KG1 (cell line): ENCODE data around the gene PTOV1.

Experiments
- DNase-seq: peaks from one replicate; lab custom pipeline; 2025; lab: John Stamatoyannopoulos, UW

The PTOV1 gene

GRCh38 chr19:49850487-49851342, at the start of gene PTOV1:
Gene PTOV1, plus strand, starts transcription at chr19:49851159.
- peak; percentile 94 for DNase-seq

DNA sequence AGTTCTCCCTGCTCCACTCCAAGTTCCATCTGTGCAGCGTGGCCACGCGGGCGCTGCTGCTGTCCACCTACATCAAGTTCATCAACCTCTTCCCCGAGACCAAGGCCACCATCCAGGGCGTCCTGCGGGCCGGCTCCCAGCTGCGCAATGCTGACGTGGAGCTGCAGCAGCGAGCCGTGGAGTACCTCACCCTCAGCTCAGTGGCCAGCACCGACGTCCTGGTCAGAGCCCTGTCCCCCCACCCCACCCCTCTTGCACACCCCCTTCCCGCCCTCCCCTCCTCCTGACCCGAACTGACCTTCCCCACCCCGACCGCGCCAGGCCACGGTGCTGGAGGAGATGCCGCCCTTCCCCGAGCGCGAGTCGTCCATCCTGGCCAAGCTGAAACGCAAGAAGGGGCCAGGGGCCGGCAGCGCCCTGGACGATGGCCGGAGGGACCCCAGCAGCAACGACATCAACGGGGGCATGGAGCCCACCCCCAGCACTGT, 49.5 kb upstream of the PTOV1 start:
- DNase-seq, result no peak

DNA sequence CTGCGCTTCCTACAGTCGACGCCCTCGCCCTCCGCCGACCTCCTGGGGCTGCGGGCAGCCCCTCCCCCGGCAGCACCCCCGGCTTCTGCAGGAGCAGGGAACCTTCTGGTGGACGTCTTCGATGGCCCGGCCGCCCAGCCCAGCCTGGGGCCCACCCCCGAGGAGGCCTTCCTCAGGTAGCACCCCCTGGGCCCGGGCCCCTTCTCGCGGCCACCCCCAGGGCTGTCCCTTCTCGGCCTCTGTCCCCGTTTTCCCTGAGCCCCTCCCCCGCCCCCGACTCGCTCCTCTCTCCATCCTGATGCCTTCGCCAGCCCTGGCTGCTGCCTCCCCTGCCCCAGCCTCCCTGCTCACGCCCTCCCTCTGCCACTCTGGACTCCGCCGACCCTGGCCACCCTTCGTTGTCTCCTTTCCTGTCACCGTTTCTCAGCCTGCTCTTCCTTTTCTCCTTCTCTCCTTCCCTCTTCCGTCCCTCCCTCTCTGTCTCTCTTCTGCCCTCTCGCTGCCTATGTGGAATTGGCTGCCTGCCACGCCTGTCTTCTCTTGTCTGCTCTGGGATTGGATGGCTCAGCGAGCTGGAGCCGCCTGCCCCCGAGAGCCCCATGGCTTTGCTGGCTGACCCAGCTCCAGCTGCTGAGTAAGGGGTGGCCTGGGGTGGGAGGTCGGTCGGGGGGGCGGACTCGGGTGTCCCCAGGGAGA, 48.8 kb upstream of the PTOV1 start:
- no peak for DNase-seq

GRCh38 chr19:49802836-49803528, 48.0 kb upstream of the PTOV1 start:
- DNase-seq, result no peak

GRCh38 chr19:49803529-49803856, 47.5 kb upstream of the PTOV1 start:
- DNase-seq, result no peak

DNA sequence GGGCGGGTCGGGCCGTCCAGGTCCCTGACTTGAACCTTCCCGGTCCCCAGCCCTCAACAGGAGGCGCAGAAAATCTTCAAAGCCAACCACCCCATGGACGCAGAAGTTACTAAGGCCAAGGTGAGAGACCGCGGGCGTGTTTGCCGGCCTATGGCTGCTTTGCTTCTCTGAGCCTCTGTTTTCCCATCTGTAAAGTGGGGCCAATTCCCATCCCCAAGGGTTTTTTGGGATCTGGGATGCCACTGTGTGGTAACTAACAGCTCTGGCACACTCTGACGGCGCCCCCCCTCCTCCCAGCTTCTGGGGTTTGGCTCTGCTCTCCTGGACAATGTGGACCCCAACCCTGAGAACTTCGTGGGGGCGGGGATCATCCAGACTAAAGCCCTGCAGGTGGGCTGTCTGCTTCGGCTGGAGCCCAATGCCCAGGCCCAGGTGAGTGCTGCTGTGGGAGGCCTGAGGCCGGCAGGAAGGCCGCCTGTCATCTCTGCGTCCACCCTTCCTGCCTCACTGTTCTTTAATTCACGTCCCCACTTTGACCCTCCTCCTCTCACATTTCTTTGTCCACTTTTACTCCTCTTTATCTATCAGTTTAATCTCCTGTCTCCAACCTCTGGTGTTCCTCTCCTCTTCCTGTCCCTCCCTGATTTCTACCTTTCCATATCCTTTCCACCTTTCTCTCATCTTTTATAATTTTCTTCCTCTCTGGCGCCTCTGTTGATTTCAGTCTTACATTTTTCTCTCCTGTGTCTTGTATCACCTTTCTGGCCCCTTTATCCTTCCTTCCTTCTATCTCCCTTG, 44.9 kb upstream of the PTOV1 start:
- no peak for DNase-seq

GRCh38 chr19:49806620-49806959, 44.4 kb upstream of the PTOV1 start:
- DNase-seq, result no peak

- no peak for DNase-seq
Measured at GRCh38 chr19:49807058-49807903, 43.7 kb upstream of the PTOV1 start.

- no peak for DNase-seq
Measured at GRCh38 chr19:49807904-49808675, 42.9 kb upstream of the PTOV1 start.

DNA sequence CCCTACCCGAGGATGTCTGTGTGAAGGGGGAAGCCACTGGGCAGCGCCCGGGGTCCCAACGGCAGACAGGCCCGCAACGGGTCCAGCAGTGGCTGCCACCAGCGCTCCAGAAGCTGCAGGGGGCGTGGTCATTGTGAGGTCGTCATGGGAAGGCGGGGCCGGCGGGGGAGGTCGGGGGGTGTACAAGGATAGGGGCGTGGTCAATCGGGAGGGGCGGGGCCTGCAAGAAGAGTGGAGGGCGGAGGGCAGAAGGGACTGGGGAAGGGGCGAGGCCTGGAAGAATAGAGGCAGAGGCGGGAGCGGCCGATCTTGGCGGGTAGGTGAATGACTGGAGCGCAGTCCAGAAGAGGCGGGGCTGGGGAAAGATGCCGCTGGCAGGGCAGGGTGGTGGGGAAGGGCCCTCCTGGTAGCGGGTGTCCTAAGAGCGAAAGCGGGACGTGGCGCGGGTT, 42.2 kb upstream of the PTOV1 start:
- no peak for DNase-seq

GRCh38 chr19:49809160-49809940, 41.6 kb upstream of the PTOV1 start:
- no peak for DNase-seq

DNA sequence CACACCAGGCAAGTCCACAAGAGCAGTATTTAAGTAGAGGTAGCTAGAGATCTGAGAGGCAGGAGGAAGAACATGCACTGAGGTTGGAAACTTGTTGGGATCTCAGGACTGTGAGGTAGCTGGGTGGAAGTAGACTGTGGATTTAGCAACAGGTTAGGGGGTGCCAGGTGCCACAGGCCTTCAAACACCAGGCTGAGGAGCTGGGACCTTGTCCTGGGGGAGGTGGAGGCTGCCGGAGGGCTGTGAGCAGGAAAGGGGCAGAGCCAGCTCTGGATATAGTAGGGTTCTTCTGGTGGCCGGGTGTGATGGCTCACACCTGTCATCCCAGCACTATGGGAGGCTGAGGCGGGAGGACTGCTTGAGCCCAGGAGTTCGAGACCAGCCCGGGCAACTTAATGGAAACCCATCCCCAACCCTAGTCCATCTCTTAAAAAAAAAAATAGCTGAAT, 41.0 kb upstream of the PTOV1 start:
- DNase-seq, result no peak

DNA sequence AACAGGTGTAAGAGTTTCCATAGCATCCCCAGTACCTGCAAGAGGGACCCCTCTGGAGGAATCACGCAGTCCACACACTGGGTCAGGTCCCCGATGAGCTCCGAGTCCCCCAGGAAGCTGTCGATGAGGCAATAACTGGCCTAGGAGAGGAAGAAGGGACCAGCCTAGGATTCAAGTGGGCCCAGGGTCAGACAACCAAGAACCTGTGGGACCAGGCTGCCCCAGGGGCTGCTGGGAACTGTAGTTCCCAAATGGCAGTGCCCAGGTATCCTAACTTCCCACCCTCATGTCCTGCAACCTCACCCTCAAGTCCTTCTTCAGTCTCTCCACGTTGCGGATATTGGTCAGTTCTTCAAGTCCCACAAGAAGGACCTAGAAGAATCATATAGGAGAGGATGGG, 39.6 kb upstream of the PTOV1 start:
- no peak for DNase-seq

DNA sequence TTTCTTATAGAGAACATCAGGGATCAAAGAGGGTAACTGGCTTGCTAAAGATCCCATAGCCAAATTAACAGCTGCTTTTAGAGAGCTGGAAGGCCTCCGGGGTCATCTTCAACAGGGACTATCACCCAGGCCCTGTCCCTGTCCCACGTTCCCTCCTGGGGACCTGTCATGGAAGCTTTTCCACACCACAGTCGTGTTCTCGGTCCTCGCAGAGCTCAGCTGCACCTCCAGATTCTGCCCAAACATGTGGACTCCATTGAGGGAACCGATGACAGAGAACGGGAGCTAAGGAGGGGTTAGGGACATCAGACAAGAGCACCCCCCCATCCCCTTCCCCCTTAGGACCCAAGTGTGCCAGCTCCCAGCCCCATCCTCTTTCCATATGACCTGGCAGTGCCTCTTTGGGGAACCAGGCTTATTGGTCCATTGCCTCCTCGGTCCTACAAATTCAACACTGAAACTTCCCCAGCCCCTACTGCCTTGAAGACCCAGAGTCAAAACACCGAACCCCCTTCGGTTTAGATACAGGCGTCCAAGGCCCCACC, 38.4 kb upstream of the PTOV1 start:
- DNase-seq, result no peak

GRCh38 chr19:49812997-49813861, 37.7 kb upstream of the PTOV1 start, which contains the start of gene FUZ:
Gene FUZ, minus strand, starts transcription at chr19:49813292. Its CDS starts 186 bp downstream, at chr19:49813106.
- peak; percentile 95 for DNase-seq

- DNase-seq, result no peak
Measured at GRCh38 chr19:49814010-49814409, 36.9 kb upstream of the PTOV1 start.

DNA sequence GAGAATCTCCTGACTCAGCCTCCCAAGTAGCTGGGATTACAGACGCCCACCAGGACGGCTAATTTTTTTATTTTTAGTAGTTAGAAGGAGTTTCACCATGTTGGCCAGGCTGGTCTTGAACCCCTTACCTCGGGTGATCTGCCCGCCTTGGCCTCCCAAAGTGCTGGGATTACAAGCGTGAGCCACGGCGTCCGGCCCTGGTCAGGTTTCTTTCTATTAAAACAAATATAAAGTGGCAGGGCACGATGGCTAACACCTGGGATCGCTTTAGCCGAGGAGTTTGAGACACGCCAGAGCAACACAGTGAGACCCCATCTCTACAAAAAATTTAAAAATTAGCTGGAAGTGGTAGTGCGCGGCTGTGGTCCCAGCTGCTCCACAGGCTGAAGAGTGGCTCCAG, 34.4 kb upstream of the PTOV1 start:
- no peak for DNase-seq
